Common myeloid progenitor, CD34-positive (primary cell): ENCODE results near the gene MEOX1.
"Not testable (repeated sequence)": the region's sequence is repeated elsewhere in the genome, so short reads cannot be mapped to it uniquely, and the experiment has no call there.

Experiments
- CTCF ChIA-PET: fragments of 350-600 bp; sonication (Branson Sonifier 250); formaldehyde crosslinking; loops from one replicate; lab custom pipeline; 2021; ENCODE audit warnings: antibody characterized with exemption; lab: Charles Lee
- POLR2A ChIA-PET: fragments of 350-600 bp; sonication (Branson Sonifier 250); formaldehyde crosslinking; loops from one replicate; lab custom pipeline; 2021; ENCODE audit warnings: antibody characterized with exemption; lab: Charles Lee
- DNase-seq, 3 donors: peaks; one replicate each; pipeline versions ENCODE4 v3.0.0 to v3.0.0-alpha.2; 2013
- H3K27ac ChIP-seq, 2 experiments: 1 replicate in 1 of 2; 2 replicates in 1 of 2; pipeline ENCODE4 v1.7.0; 2013; ENCODE audit warnings: inconsistent platforms in 2 of 2, low read length in 2 of 2, mild to moderate bottlenecking in 2 of 2, low read depth in 1 of 2, moderate library complexity in 1 of 2; ENCODE audit not compliant: severe bottlenecking in 2 of 2, insufficient read depth in 1 of 2, poor library complexity in 1 of 2
- H3K27me3 ChIP-seq, 5 experiments: replicated peaks in 2 of 5; 1 replicate in 3 of 5; 2 replicates in 2 of 5; pipeline versions ENCODE4 v1.6.1 to v1.7.0; 2013; ENCODE audit warnings: low read length in 4 of 5, mild to moderate bottlenecking in 2 of 5, moderate library complexity in 2 of 5, inconsistent platforms in 1 of 5; ENCODE audit not compliant: insufficient read depth in 5 of 5, control insufficient read depth in 4 of 5
- H3K36me3 ChIP-seq, 4 experiments: 1 replicate in 2 of 4; 2 replicates in 2 of 4; pipeline versions ENCODE4 v1.6.1 to v1.7.0; 2013; ENCODE audit warnings: low read length in 3 of 4, control low read depth in 1 of 4, mild to moderate bottlenecking in 1 of 4; ENCODE audit not compliant: control insufficient read depth in 4 of 4, insufficient read depth in 4 of 4
- H3K4me1 ChIP-seq, 4 experiments: 1 replicate in 3 of 4; 2 replicates in 1 of 4; pipeline versions ENCODE4 v1.6.1 to v1.7.1; 2013; ENCODE audit warnings: low read length in 3 of 4, mild to moderate bottlenecking in 3 of 4, control low read depth in 1 of 4, inconsistent platforms in 1 of 4, moderate library complexity in 1 of 4; ENCODE audit not compliant: control insufficient read depth in 4 of 4, insufficient read depth in 4 of 4; ENCODE audit errors: control extremely low read depth in 1 of 4
- H3K4me3 ChIP-seq, 7 experiments: 1 replicate in 4 of 7; 2 replicates in 3 of 7; pipeline versions ENCODE4 v1.5.1 to v1.7.0; 2013; ENCODE audit warnings: mild to moderate bottlenecking in 7 of 7, low read length in 6 of 7, moderate library complexity in 6 of 7, inconsistent platforms in 2 of 7, low read depth in 2 of 7, control low read depth in 1 of 7; ENCODE audit not compliant: insufficient read depth in 4 of 7, control insufficient read depth in 1 of 7; ENCODE audit errors: extremely low read depth in 1 of 7
- H3K9me3 ChIP-seq, 5 experiments: 1 replicate in 4 of 5; 2 replicates in 1 of 5; pipeline versions ENCODE4 v1.6.1 to v1.7.1; 2013; ENCODE audit warnings: low read length in 4 of 5, mild to moderate bottlenecking in 2 of 5, inconsistent platforms in 1 of 5, low read depth in 1 of 5, moderate library complexity in 1 of 5; ENCODE audit not compliant: control insufficient read depth in 4 of 5, insufficient read depth in 2 of 5; ENCODE audit errors: control extremely low read depth in 1 of 5
- WGBS: methylation state at CpG from one replicate; pipeline ENCODE4 v1.1.5; 2013; ENCODE audit not compliant: insufficient coverage; 5-methylcytosine and 5-hydroxymethylcytosine counted together

MEOX1 gene

DNA sequence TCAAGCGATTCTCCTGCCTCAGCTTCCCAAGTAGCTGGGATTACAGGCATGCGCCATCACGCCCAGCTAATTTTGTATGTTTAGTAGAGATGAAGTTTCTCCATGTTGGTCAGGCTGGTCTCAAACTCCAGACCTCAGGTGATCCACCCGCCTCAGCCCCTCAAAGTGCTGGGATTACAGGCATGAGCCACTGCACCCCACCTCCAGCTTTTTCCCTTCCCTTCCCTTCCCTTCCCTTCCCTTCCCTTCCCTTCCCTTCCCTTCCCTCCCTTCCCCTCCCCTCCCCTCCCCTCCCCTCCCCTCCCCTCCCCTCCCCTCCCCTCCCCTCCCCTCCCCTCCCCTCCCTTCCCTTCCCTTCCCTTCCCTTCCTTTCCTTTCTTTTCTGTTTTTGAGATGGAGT lies 59.2 kb downstream of the MEOX1 start:
- H3K36me3 ChIP-seq, H3K27me3 ChIP-seq, H3K27ac ChIP-seq, POLR2A ChIA-PET, DNase-seq, H3K4me1 ChIP-seq, H3K4me3 ChIP-seq, H3K9me3 ChIP-seq: not testable (repeated sequence)
- CTCF ChIA-PET: interaction anchor here (1.3 kb wide), 1 partner anchor 26 kb away, joined by 4 read pairs; no protein-coding TSS in a partner anchor
- WGBS: no CpG with 5 or more reads among the region's 4 CpGs

DNA sequence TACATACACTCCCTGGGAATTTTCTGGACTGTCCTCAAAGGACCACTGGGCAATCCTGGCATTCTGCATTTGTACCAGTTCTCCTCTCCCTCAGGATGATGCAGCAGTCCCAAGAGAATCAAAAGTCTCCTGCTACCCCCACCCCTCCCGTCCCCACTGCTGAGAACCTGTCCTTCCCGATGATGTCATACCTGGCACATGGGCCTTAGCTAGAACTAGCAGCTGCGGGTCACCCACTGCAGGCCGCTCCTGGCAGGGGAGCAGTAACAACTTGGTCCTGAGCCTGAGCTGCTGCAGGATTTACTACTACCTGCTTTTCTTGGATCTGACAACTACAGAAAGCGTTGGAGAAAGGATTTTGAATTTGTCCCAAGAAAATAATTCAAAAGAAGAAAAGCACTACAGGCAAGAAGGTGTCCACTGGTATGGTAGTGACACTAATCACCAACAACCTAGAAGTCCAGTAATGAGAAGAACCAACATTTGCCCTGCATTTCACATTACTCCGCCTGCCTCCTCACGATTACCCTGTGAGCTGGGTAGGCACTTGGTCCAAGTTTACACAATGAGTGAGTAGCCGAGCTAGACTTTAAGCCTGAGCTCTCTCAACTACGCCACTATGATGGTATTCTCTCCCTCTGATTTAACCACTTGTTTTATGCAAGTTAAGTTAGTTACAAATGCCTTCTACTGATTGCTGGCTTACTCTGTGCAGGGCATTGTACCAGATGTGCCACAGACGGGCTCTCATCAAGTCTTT lies 60.3 kb downstream of the MEOX1 start:
- 91% methylated on average over 9 of the region's 10 CpGs for WGBS
- Histone ChIP-seq H3K36me3 (no peaks in the 10 kb centered on the region), H3K27ac (no peak overlapping the region), H3K27me3 (peaks cover 0 to 2% (median 0%) of the 10 kb centered on the region in 5 experiments), H3K9me3 (peaks cover 0 to 5% (median 0%) of the 10 kb centered on the region in 5 experiments), H3K4me1 (peaks cover 0 to 5% (median 0%) of the 10 kb centered on the region in 4 experiments), H3K4me3 (no peak overlapping the region)
- no peak for DNase-seq
- POLR2A ChIA-PET: no interaction called here
- CTCF ChIA-PET: interaction anchor here (1.3 kb wide), 1 partner anchor 24 kb away, joined by 4 read pairs; no protein-coding TSS in a partner anchor

DNA sequence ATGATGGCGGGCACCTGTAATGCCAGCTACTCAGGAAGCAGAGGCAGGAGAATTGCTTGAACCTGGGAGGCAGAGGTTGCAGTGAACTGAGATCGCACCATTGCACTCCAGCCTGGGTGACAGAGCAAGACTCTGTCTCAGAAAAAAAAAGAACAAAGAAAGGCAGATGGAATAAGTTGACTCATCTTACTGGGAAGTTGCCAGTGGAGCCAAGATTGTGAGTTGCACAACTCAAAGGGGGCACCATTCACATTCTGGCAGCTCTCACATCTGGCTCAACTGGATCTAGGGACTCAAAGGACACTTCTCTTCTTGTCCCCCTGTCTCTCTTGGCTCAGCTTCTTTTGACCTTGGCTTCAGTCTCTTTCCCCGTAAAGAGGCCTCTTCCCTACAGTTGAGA lies 61.9 kb downstream of the MEOX1 start:
- H3K4me3 ChIP-seq: no peak overlapping the region
- no peak overlapping the region for H3K27ac ChIP-seq
- peaks cover 0 to 4% (median 0%) of the 10 kb centered on the region in 5 experiments for H3K27me3 ChIP-seq
- H3K9me3 ChIP-seq: peaks cover 0 to 1% (median 0%) of the 10 kb centered on the region in 5 experiments
- no peaks in the 10 kb centered on the region for H3K36me3 ChIP-seq
- 94% methylated on average over 2 of the region's 3 CpGs for WGBS
- POLR2A ChIA-PET: interaction anchor here (0.6 kb wide), 1 partner anchor 126 kb away, joined by 4 read pairs; no protein-coding TSS in a partner anchor
- CTCF ChIA-PET: no interaction called here
- DNase-seq: peak in 1 of 3 donors; percentile 39
- peaks cover 0 to 2% (median 0%) of the 10 kb centered on the region in 4 experiments for H3K4me1 ChIP-seq

DNA sequence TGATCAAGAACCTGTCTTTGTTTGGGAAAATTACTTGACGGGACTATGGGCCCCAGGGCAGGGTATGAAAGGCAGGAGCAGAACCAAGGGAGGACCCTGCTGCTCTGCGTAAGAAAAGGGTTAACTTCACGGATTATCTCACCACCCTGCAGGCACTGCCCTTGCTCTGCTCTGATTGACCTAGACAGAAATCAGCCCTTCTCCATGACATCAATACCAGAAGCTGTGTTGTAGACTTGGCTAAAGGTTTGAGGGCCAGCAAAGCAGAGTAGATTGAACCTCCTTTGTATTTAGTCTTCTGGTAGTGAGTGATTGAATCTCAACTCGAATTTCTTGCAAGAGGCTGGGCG lies 62.7 kb downstream of the MEOX1 start:
- no peaks in the 10 kb centered on the region for H3K9me3 ChIP-seq
- 91% methylated on average over 5 of the region's 5 CpGs for WGBS
- H3K4me3 ChIP-seq: no peak overlapping the region
- no peaks in the 10 kb centered on the region for H3K36me3 ChIP-seq
- DNase-seq: no peak
- CTCF ChIA-PET: no interaction called here
- POLR2A ChIA-PET: no interaction called here
- no peak overlapping the region for H3K27ac ChIP-seq
- no peaks in the 10 kb centered on the region for H3K4me1 ChIP-seq
- H3K27me3 ChIP-seq: peaks cover 0 to 4% (median 0%) of the 10 kb centered on the region in 5 experiments

DNA sequence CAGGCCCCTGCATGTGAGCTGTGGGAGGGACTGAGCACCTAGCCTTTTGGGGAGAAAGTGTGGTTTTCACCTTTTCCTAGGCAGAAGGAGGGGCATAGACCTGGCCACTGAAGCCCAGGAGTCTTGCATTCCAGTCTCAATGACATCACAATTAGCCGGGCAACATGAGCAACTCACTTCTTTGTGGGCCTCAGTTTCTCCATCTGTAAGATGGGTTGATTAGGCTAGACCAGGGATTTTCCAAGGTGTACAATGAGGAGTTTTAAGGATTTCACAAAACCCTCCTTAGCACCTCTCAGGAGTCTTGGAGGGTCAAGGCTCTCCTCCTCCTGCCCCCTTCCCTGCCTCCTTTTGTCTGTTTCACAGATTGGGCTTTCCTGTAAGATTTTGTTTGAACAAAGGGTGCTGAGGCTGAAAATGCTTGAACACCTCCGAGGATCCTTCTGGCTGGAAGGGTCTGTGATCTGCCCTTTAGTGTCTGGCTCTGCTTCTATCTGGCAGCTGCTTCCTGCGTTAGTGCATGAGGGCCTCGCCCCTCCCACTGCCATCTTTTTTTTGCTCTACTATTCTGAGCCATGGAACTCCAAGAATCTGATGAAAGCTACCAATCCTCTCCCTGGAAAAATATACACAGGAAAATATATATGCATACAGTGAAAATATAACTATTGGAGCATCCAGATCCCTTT lies 63.2 kb downstream of the MEOX1 start:
- CTCF ChIA-PET: no interaction called here
- POLR2A ChIA-PET: no interaction called here

DNA sequence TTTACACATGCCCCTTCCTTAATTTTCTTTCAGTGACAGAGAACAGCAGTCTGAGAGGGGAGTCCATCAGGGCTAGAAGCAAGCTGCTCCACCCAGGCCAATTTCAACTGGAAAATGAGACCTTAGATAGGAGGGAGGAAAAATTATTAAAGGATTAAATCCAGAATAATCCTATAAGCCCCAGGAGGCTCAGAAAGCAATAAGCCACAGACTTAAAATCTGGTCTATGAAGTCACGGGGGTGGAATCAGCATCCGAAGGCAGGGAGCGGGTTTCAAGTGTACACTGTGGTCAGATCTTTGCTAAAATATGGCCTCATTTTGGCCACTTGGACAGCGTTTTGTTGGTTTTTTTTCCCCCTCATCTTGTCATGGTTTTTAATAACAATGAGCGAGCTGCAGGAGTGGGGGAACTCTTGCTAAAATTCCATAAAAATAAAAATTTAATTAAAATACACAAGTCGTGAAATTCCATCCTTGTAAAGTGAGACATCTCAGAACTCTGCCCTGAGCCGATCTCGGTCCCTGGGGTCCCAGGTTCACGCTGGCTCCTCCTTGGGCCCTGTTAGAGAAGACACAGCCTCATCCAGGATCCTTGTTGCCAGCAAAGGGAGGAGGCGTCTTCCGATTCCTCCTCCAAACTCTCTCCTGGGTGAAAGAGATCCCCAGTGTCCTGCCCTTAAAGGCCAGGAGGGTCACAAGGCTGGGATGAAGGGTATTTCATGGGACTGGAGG lies 63.9 kb downstream of the MEOX1 start:
- WGBS: 100% methylated on average over 7 of the region's 11 CpGs
- no peaks in the 10 kb centered on the region for H3K36me3 ChIP-seq
- no peak overlapping the region for H3K4me3 ChIP-seq
- no peak for DNase-seq
- no peaks in the 10 kb centered on the region for H3K9me3 ChIP-seq
- POLR2A ChIA-PET: no interaction called here
- H3K4me1 ChIP-seq: no peaks in the 10 kb centered on the region
- CTCF ChIA-PET: no interaction called here
- no peak overlapping the region for H3K27ac ChIP-seq
- peaks cover 0 to 4% (median 0%) of the 10 kb centered on the region in 5 experiments for H3K27me3 ChIP-seq

More for the DNA sequence above, 63.2 kb downstream of the MEOX1 start:
- H3K27me3 ChIP-seq: peaks cover 0 to 4% (median 0%) of the 10 kb centered on the region in 5 experiments
- no peak overlapping the region for H3K4me3 ChIP-seq
- no peak overlapping the region for H3K27ac ChIP-seq
- H3K9me3 ChIP-seq: no peaks in the 10 kb centered on the region
- DNase-seq: no peak
- no peaks in the 10 kb centered on the region for H3K4me1 ChIP-seq
- WGBS: no CpG with 5 or more reads among the region's 4 CpGs
- H3K36me3 ChIP-seq: no peaks in the 10 kb centered on the region
